Measurements from ENCODE around the gene GAB2. TPM values are rescaled to one million over a fixed set of nuclear protein-coding genes. Genes with fewer than 3 reads are reported as not detected.

The GAB2 gene
- total and polyA plus RNA-seq, 2 of the 13 experiments (the other 11 are each of a cell fraction or from before 2014, with no cell fraction given): 4.1 to 8.6 TPM

- Histone ChIP-seq H3K4me2 (ENCODE audit: low read depth, low read length) (no peak overlapping the region), H3K27me3 (ENCODE audit: control insufficient read depth in 1 of 2, insufficient read depth in 2 of 2, low read length in 2 of 2) (no peaks in the 10 kb centered on the region), H3K79me2 (ENCODE audit: insufficient read depth, low read length) (no peaks in the 10 kb centered on the region), H2AFZ (ENCODE audit: low read length) (no peak overlapping the region), H3K36me3 (replicated peaks in 1 of 2; ENCODE audit: control insufficient read depth in 1 of 2, insufficient read depth in 2 of 2, low read length in 2 of 2) (no peaks in the 10 kb centered on the region), H3K9me3 (ENCODE audit: low read length) (no peaks in the 10 kb centered on the region), H4K20me1 (ENCODE audit: insufficient read depth, low read length) (no peaks in the 10 kb centered on the region), H3K9ac (ENCODE audit: insufficient read depth, low read depth, low read length) (no peak overlapping the region), H3K4me1 (ENCODE audit: insufficient read depth, low read length) (peaks cover 14% of the 10 kb centered on the region), H3K27ac (ENCODE audit: extremely low read length, insufficient read depth, low read length) (no peak overlapping the region), H3K4me3 (replicated peaks in 1 of 3; ENCODE audit: insufficient read depth in 1 of 3, low read depth in 2 of 3, low read length in 3 of 3) (no peak overlapping the region)
- FAIRE-seq: no peak
- in situ Hi-C loops (cut with HindIII; ENCODE audit: extremely low pct_ligation_motif_present, low pct_unique_long_range_greater_than_20kb): no loop called here
- peak; percentile 38; the same call in 1 of the 2 replicates for TF ChIP-seq SIX1 (CRISPR knock-in tag; IDR thresholded peaks at IDR 0.05; ENCODE audit: borderline replicate concordance)
- no peak for TF ChIP-seq RERE (CRISPR knock-in tag; IDR thresholded peaks at IDR 0.05; ENCODE audit: low read depth)
- ATAC-seq: peak; percentile 50; the same call in 2 of the 3 replicates
- ChIA-PET POLR2A (interaction anchor here (1.4 kb wide), 1 partner anchor 36 kb away, joined by 3 read pairs; no protein-coding TSS in a partner anchor), CTCF (ENCODE audit: low intra/inter-chr PET ratio, low total read pairs) (no interaction called here)
- DNase-seq (ENCODE audit: low spot score): no peak
- WGBS (ENCODE audit: low lambda C conversion rate): 69% methylated on average over 5 of the region's 5 CpGs
- intact Hi-C loops (cut with micrococcal nuclease; ENCODE audit: unreplicated experiment): no loop called here
- no TSS peak for BruUV-seq (replicated peaks)
Measured at GRCh38 chr11:78380615-78381051, 37.0 kb downstream of the GAB2 start.
